Activated CD8-positive, alpha-beta T cell treated with anti-CD3 and anti-CD28 coated beads for 36 hours (primary cell): ENCODE data around the gene SPOP. TPM values are rescaled to one million over a fixed set of nuclear protein-coding genes. Genes with fewer than 3 reads are reported as not detected.

Experiments
- ATAC-seq: fragments of 200-7000 bp; cut with Tn5 transposase; one replicate; pipeline ENCODE4 v1.10.0; 2021; ENCODE audit warnings: mild to moderate bottlenecking, moderate library complexity
- CTCF ChIA-PET: fragments of 350-600 bp; sonication (Branson Sonifier 250); formaldehyde crosslinking; loops from one replicate; lab custom pipeline; 2021; ENCODE audit warnings: antibody characterized with exemption; lab: Charles Lee
- POLR2A ChIA-PET: fragments of 350-600 bp; sonication (Branson Sonifier 250); formaldehyde crosslinking; loops from one replicate; lab custom pipeline; 2021; ENCODE audit warnings: antibody characterized with exemption; lab: Charles Lee
- DNase-seq: peaks from one replicate; pipeline ENCODE4 v3.0.0-alpha.2; 2020
- H3K27ac Mint-ChIP-seq: one replicate; pipeline ENCODE4 v1.8.0; 2021; ENCODE audit warnings: mild to moderate bottlenecking, mixed read lengths
- H3K27me3 Mint-ChIP-seq: one replicate; pipeline ENCODE4 v1.8.0; 2021; ENCODE audit warnings: mixed read lengths
- H3K36me3 Mint-ChIP-seq: one replicate; pipeline ENCODE4 v1.8.0; 2021; ENCODE audit warnings: low read depth, mixed read lengths
- H3K4me1 Mint-ChIP-seq: one replicate; pipeline ENCODE4 v1.8.0; 2021; ENCODE audit warnings: low read depth, mixed read lengths
- H3K4me3 Mint-ChIP-seq: one replicate; pipeline ENCODE4 v1.8.0; 2021; ENCODE audit warnings: mild to moderate bottlenecking, moderate library complexity, mixed read lengths
- H3K9me3 Mint-ChIP-seq: one replicate; pipeline ENCODE4 v1.8.0; 2021; ENCODE audit warnings: mixed read lengths
- intact Hi-C: fragments of 100-400 bp; cut with micrococcal nuclease; formaldehyde crosslinking; loops from one replicate; pipeline ENCODE4 v1.10.0; 2022
- total RNA-seq, 2 experiments: library from RNA; stranded (reverse); gene quantifications; one replicate each; pipeline ENCODE4 v1.2.3, GENCODE V29; 2021
- TF ChIP-seq, protein P1 (sequence below): fragments of 200-600 bp; IDR thresholded peaks from one replicate; pipeline ENCODE4 v1.8.0; 2022; ENCODE audit warnings: antibody characterized with exemption, mild to moderate bottlenecking

SPOP gene
- total RNA-seq, 2 experiments from 2014 or later, result 61.6 to 63.5 TPM

DNA sequence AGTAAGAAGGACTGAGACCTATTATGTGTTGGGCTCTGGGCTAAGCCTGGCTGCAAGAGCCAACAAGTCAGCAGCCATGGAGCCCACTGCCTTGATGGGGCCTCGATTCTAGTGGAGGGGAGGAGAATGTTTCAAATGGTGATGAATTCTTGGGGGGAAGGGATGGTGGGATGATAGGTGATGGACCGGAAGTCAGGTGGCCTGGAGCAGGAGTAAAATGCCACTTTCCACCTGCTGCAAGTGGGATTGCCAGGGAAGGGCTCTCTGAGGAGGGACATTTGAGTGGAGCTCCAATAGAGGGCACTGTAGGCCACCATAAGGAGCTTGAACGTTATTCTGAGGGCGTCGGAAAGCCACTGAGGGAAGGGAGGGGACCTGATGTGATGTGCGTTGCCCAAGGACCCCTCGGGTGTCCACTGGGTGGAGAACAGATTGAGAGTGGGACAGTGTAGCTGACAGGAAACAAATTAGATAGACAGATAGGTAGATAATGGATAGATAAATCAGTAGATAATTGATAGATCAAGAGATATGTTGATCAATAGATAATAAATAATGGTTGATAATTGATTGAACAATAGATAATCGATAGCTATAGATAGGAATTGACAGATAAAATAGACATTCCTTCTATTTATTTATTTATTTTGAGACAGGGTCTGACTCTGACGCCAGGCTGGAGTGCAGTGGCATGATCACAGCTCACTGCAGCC lies 120.4 kb downstream of the SPOP start:
- Mint-ChIP-seq H3K27me3 (peaks cover 2% of the 10 kb centered on the region), H3K4me1 (peaks cover 2% of the 10 kb centered on the region), H3K27ac (no peak overlapping the region), H3K36me3 (no peaks in the 10 kb centered on the region), H3K9me3 (no peaks in the 10 kb centered on the region), H3K4me3 (no peak overlapping the region)
- intact Hi-C loops, result loop anchor here (2.0 to 10.0 kb wide), 3 partner anchors 63 to 149 kb away; partner anchors contain the start of gene NGFR
- peak; percentile 54 for ATAC-seq
- DNase-seq, result peak; percentile 63
- ChIA-PET CTCF (interaction anchor here (0.7 to 22.8 kb wide), 61 partner anchors 9 to 440 kb away, joined by 3 to 780 read pairs (median 5); partner anchors contain the start of genes NGFR, NXPH3, PHB1 and SLC35B1), POLR2A (interaction anchor here (0.9 kb wide), 1 partner anchor 174 kb away, joined by 3 read pairs; no protein-coding TSS in a partner anchor)
- TF ChIP-seq, protein P1, sequence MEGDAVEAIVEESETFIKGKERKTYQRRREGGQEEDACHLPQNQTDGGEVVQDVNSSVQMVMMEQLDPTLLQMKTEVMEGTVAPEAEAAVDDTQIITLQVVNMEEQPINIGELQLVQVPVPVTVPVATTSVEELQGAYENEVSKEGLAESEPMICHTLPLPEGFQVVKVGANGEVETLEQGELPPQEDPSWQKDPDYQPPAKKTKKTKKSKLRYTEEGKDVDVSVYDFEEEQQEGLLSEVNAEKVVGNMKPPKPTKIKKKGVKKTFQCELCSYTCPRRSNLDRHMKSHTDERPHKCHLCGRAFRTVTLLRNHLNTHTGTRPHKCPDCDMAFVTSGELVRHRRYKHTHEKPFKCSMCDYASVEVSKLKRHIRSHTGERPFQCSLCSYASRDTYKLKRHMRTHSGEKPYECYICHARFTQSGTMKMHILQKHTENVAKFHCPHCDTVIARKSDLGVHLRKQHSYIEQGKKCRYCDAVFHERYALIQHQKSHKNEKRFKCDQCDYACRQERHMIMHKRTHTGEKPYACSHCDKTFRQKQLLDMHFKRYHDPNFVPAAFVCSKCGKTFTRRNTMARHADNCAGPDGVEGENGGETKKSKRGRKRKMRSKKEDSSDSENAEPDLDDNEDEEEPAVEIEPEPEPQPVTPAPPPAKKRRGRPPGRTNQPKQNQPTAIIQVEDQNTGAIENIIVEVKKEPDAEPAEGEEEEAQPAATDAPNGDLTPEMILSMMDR, result peak; percentile 83

DNA sequence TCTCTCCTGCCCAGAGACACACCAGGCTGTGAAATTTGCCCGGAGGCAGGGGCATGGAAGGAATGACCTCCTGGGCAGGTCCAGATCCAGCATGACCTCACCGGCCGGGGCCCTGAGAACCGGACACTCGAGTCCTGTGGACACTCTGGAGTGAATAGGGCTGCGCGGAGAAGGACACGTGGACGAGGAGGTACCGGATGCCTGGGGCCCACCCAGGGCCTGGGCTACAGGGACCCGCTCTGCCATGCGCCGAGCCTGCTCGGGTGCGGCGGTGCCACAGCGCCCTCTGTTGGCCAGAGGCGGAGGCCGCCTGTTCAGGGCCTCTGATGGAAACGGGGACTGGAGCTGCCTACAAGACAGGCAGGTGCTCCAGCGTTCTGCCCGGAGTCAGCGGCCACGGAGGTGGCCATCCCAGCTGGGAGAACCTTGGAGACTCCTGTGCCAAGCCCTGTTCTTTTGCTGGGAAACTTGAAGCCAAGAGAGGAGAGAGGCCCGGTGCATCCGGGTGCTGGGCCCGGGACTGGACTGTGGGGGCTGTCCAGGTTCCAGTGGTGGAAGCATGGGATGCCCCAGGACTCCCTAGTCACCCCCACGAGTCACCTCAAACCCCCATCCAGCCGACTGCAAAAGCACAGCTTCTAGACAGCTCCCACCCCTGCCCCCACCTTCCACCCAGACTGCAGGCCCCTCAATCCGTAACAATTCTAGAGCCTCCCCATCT lies 121.5 kb downstream of the SPOP start:
- peak; percentile 90 for DNase-seq
- intact Hi-C loops, result loop anchor here (2.0 to 10.0 kb wide), 3 partner anchors 62 to 148 kb away; partner anchors contain the start of gene NGFR
- peak overlapping the region; percentile 20 for H3K27ac Mint-ChIP-seq
- peaks cover 2% of the 10 kb centered on the region for H3K27me3 Mint-ChIP-seq
- H3K4me1 Mint-ChIP-seq, result peaks cover 2% of the 10 kb centered on the region
- ChIA-PET POLR2A (interaction anchor here (0.6 to 1.2 kb wide), 3 partner anchors 121 to 282 kb away, joined by 3 to 5 read pairs (median 3); no protein-coding TSS in a partner anchor), CTCF (interaction anchor here (0.6 to 22.8 kb wide), 82 partner anchors 9 to 500 kb away, joined by 3 to 780 read pairs (median 5); partner anchors contain the start of genes ITGA3, NGFR, NXPH3 and PHB1)
- H3K4me3 Mint-ChIP-seq, result no peak overlapping the region
- peak; percentile 98 for ATAC-seq
- no peaks in the 10 kb centered on the region for H3K9me3 Mint-ChIP-seq
- TF ChIP-seq, protein P1, result peak; percentile 98
- H3K36me3 Mint-ChIP-seq, result no peaks in the 10 kb centered on the region

DNA sequence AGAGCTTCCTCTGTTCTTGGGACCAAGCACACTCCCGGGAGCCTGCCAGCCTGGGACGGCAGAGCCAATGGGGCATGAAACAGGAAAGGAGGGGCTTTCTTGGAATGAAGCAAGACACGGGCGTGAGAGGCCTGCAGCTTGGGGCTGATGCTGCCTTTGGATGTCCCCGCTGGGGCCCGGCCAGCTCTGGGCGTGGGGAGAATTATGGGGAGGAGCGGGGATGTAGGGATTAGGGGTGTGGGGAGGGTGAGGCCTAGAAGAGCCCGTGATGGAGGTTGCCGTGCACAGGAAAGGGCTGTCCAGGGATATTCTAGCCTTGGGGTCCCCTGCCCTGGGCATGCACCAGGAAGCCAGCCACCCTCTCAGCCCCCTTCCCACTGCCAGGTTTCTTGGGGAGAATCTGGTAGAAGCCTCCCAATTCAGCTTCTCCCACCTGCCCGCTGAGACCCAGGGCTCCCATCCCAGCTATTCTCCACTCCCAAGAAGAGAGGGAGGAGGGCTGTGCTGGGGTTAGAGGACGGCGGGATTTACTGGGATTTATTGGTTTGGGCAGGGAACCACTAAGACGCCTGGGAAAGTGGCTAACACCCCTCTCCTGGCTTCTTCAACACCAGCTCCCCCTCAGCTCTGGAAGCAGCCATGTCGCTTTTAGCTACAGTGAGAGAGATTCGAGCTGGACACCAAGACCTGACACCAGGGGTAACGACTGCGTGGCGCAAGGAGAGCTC lies 122.2 kb downstream of the SPOP start:
- intact Hi-C loops, result loop anchor here (2.0 to 10.0 kb wide), 3 partner anchors 61 to 147 kb away; partner anchors contain the start of gene NGFR
- ATAC-seq, result no peak
- Mint-ChIP-seq H3K27me3 (peaks cover 2% of the 10 kb centered on the region), H3K4me3 (no peak overlapping the region), H3K4me1 (peaks cover 2% of the 10 kb centered on the region), H3K9me3 (no peaks in the 10 kb centered on the region), H3K27ac (peak overlapping the region; percentile 20), H3K36me3 (no peaks in the 10 kb centered on the region)
- no peak for DNase-seq
- TF ChIP-seq, protein P1, result no peak
- POLR2A ChIA-PET, result interaction anchor here (0.8 to 1.2 kb wide), 2 partner anchors 121 to 153 kb away, joined by 3 to 5 read pairs; no protein-coding TSS in a partner anchor
- CTCF ChIA-PET, result interaction anchor here (0.8 to 22.8 kb wide), 47 partner anchors 9 to 501 kb away, joined by 3 to 780 read pairs (median 7); partner anchors contain the start of genes ITGA3, NGFR, NXPH3 and PHB1

DNA sequence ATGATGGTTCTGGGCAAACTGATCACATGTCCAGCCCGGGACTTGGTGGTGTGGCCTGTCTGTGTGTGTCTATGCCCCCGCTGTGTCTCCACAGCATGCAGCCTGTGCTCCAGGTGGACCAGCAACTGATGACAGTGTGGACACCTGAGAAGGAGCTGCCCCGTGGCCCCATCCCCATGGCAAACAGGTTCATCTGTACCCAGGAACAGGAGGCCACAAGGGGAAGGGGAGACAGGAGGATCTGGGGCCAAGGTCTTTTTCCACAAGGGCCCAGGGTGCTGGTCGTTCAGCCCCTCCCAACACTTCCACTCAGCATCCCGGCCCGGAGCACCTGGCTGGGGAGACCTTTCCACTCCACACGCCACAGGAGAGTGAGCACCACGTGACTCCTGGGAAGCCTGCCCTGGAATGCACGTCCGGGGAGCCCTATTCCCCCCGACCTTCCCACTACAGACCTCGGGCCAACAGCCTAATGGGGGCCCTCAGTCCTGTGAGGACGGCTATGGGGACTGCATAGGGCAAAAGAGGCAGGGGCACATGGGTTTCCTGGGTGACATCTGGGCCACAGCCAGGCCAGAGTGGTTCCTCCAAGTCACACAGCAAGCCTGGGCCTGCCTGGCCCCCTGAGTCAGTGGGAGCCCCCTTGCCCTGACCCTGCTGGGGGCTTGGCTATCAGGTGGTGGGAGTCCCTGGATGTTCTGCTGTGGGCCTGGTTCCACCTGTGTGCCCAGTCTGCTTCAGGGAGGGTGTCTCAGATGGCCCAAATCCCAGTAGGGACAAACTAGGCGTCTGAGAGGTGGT lies 123.0 kb downstream of the SPOP start:
- Mint-ChIP-seq H3K36me3 (no peaks in the 10 kb centered on the region), H3K9me3 (no peaks in the 10 kb centered on the region), H3K27ac (no peak overlapping the region), H3K4me1 (peaks cover 2% of the 10 kb centered on the region), H3K4me3 (no peak overlapping the region), H3K27me3 (peaks cover 2% of the 10 kb centered on the region)
- ChIA-PET CTCF (interaction anchor here (0.5 to 22.8 kb wide), 18 partner anchors 8 to 501 kb away, joined by 3 to 780 read pairs (median 14); partner anchors contain the start of genes ITGA3, NGFR, NXPH3 and PHB1), POLR2A (interaction anchor here (0.8 kb wide), 1 partner anchor 154 kb away, joined by 3 read pairs; no protein-coding TSS in a partner anchor)
- intact Hi-C loops, result loop anchor here (5.0 to 10.0 kb wide), 2 partner anchors 60 to 118 kb away; partner anchors contain the start of gene NGFR
- TF ChIP-seq, protein P1, result no peak
- no peak for ATAC-seq
- no peak for DNase-seq
